Neural cell (in vitro differentiated cells): Measurements from ENCODE around the gene FOCAD.

Experiments used
- CTCF ChIP-seq: fragments of 450-650 bp; IDR thresholded peaks from 2 replicates; pipeline ENCODE4 v1.5.1; 2014; ENCODE audit warnings: antibody characterized with exemption, mild to moderate bottlenecking, moderate library complexity; ENCODE audit not compliant: poor library complexity, severe bottlenecking
- POLR2AphosphoS5 ChIP-seq: IDR thresholded peaks from 2 replicates; pipeline ENCODE4 v1.6.1; 2012

GRCh38 chr9:20714442-20715415 is 30.7 kb downstream of the FOCAD start:
- TF ChIP-seq CTCF: no peak
- TF ChIP-seq POLR2AphosphoS5: no peak
